ENCODE data around the gene KRTAP1-1.

KRTAP1-1 gene

GRCh38 chr17:41076788-41077187 is 35.5 kb upstream of the KRTAP1-1 start:
- no peaks in the 10 kb centered on the region for H3K79me2 ChIP-seq (ENCODE audit: low read length)
- TF ChIP-seq EZH2phosphoT487 (IDR thresholded peaks at IDR 0.05; ENCODE audit: low read depth) (no peak), CTCF (IDR thresholded peaks at IDR 0.05; ENCODE audit: low read depth, low read length) (no peak)

GRCh38 chr17:41073676-41074075 is 32.4 kb upstream of the KRTAP1-1 start:
- Histone ChIP-seq H2AFZ (ENCODE audit: low read depth, low read length) (no peak overlapping the region), H3K36me3 (replicated peaks; ENCODE audit: low read depth, low read length) (no peaks in the 10 kb centered on the region), H3K9ac (ENCODE audit: low read length) (no peak overlapping the region), H3K79me2 (ENCODE audit: low read length) (no peaks in the 10 kb centered on the region), H3K27ac (ENCODE audit: low read length) (no peak overlapping the region), H3K4me3 (ENCODE audit: low read length) (no peak overlapping the region), H3K4me1 (ENCODE audit: low read length) (no peaks in the 10 kb centered on the region), H3K9me3 (ENCODE audit: insufficient read depth, low read length) (no peaks in the 10 kb centered on the region), H3K4me2 (ENCODE audit: low read length) (no peak overlapping the region), H3K27me3 (ENCODE audit: low read depth, low read length) (peaks cover 13% of the 10 kb centered on the region; the same call in 1 of the 2 replicates), H4K20me1 (ENCODE audit: insufficient read depth, low read length) (no peaks in the 10 kb centered on the region)
- TF ChIP-seq EZH2phosphoT487 (IDR thresholded peaks at IDR 0.05; ENCODE audit: low read depth) (no peak), CTCF (IDR thresholded peaks at IDR 0.05; ENCODE audit: low read depth, low read length) (no peak)

More at GRCh38 chr17:41076788-41077187, 35.5 kb upstream of the KRTAP1-1 start:
- no peak overlapping the region for H3K9ac ChIP-seq (ENCODE audit: low read length)
- H3K4me1 ChIP-seq (ENCODE audit: low read length): no peaks in the 10 kb centered on the region
- no peak overlapping the region for H3K4me3 ChIP-seq (ENCODE audit: low read length)
- H2AFZ ChIP-seq (ENCODE audit: low read depth, low read length): no peak overlapping the region
- H3K9me3 ChIP-seq (ENCODE audit: insufficient read depth, low read length): no peaks in the 10 kb centered on the region
- H3K4me2 ChIP-seq (ENCODE audit: low read length): no peak overlapping the region
- H4K20me1 ChIP-seq (ENCODE audit: insufficient read depth, low read length): no peaks in the 10 kb centered on the region
- H3K27ac ChIP-seq (ENCODE audit: low read length): no peak overlapping the region
- no peaks in the 10 kb centered on the region for H3K36me3 ChIP-seq (replicated peaks; ENCODE audit: low read depth, low read length)
- peaks cover 18% of the 10 kb centered on the region for H3K27me3 ChIP-seq (ENCODE audit: low read depth, low read length)

GRCh38 chr17:41071606-41072360 is 30.5 kb upstream of the KRTAP1-1 start:
- H3K79me2 ChIP-seq (ENCODE audit: low read length): no peaks in the 10 kb centered on the region
- H4K20me1 ChIP-seq (ENCODE audit: insufficient read depth, low read length): no peaks in the 10 kb centered on the region
- no peak overlapping the region for H3K4me3 ChIP-seq (ENCODE audit: low read length)
- TF ChIP-seq CTCF (IDR thresholded peaks at IDR 0.05; ENCODE audit: low read depth, low read length): no peak
- TF ChIP-seq EZH2phosphoT487 (IDR thresholded peaks at IDR 0.05; ENCODE audit: low read depth): no peak
- H3K4me2 ChIP-seq (ENCODE audit: low read length): no peak overlapping the region
- H3K4me1 ChIP-seq (ENCODE audit: low read length): no peaks in the 10 kb centered on the region
- H3K36me3 ChIP-seq (replicated peaks; ENCODE audit: low read depth, low read length): no peaks in the 10 kb centered on the region
- peaks cover 13% of the 10 kb centered on the region; the same call in 1 of the 2 replicates for H3K27me3 ChIP-seq (ENCODE audit: low read depth, low read length)
- H2AFZ ChIP-seq (ENCODE audit: low read depth, low read length): no peak overlapping the region
- no peak overlapping the region for H3K27ac ChIP-seq (ENCODE audit: low read length)
- H3K9me3 ChIP-seq (ENCODE audit: insufficient read depth, low read length): no peaks in the 10 kb centered on the region
- H3K9ac ChIP-seq (ENCODE audit: low read length): no peak overlapping the region

- H4K20me1 ChIP-seq (ENCODE audit: insufficient read depth, low read length): no peaks in the 10 kb centered on the region
- no peaks in the 10 kb centered on the region for H3K79me2 ChIP-seq (ENCODE audit: low read length)
- H2AFZ ChIP-seq (ENCODE audit: low read depth, low read length): no peak overlapping the region
- no peak for TF ChIP-seq EZH2phosphoT487 (IDR thresholded peaks at IDR 0.05; ENCODE audit: low read depth)
- no peak for TF ChIP-seq CTCF (IDR thresholded peaks at IDR 0.05; ENCODE audit: low read depth, low read length)
- no peaks in the 10 kb centered on the region for H3K36me3 ChIP-seq (replicated peaks; ENCODE audit: low read depth, low read length)
- H3K9me3 ChIP-seq (ENCODE audit: insufficient read depth, low read length): no peaks in the 10 kb centered on the region
- no peak overlapping the region for H3K9ac ChIP-seq (ENCODE audit: low read length)
- H3K4me3 ChIP-seq (ENCODE audit: low read length): no peak overlapping the region
- H3K4me2 ChIP-seq (ENCODE audit: low read length): no peak overlapping the region
- H3K4me1 ChIP-seq (ENCODE audit: low read length): no peaks in the 10 kb centered on the region
- H3K27ac ChIP-seq (ENCODE audit: low read length): no peak overlapping the region
- no peaks in the 10 kb centered on the region; the same call in 1 of the 2 replicates for H3K27me3 ChIP-seq (ENCODE audit: low read depth, low read length)
These were observed 27.8 kb upstream of the KRTAP1-1 start for GRCh38 chr17:41069031-41069430.

All from OCI-LY3 (cell line).